Natural killer cell (primary cell): ENCODE results near the gene SLC6A15. TPM values are rescaled to one million over a fixed set of nuclear protein-coding genes. Genes with fewer than 3 reads are reported as not detected.

Source experiments
- ATAC-seq, 3 donors: fragments of 150-1000 bp in 2 of 3; fragments of 200-7000 bp in 1 of 3; cut with Tn5 transposase; 1 replicate in 1 of 3; 2 replicates in 2 of 3; pipeline ENCODE4 v1.10.0; 2021; ENCODE audit warnings: mild to moderate bottlenecking in 2 of 3, moderate library complexity in 2 of 3
- DNase-seq, 2 donors: peaks; one replicate each; pipeline versions ENCODE4 v3.0.0 to v3.0.0-alpha.2; 2013 to 2021; ENCODE audit warnings: mixed read lengths in 1 of 2
- H3K27ac ChIP-seq: one replicate; pipeline ENCODE4 v1.5.1; 2013; ENCODE audit warnings: mild to moderate bottlenecking, low read length
- H3K27me3 ChIP-seq: one replicate; pipeline ENCODE4 v1.6.1; 2013; ENCODE audit warnings: low read length; ENCODE audit not compliant: control insufficient read depth, insufficient read depth
- H3K36me3 ChIP-seq: one replicate; pipeline ENCODE4 v1.6.1; 2013; ENCODE audit warnings: low read length; ENCODE audit not compliant: control insufficient read depth, insufficient read depth
- H3K4me1 ChIP-seq: one replicate; pipeline ENCODE4 v1.6.1; 2013; ENCODE audit warnings: low read length; ENCODE audit not compliant: control insufficient read depth, insufficient read depth
- H3K4me3 ChIP-seq: one replicate; pipeline ENCODE4 v1.5.1; 2013; ENCODE audit warnings: low read length
- H3K9me3 ChIP-seq: one replicate; pipeline ENCODE4 v1.6.1; 2013; ENCODE audit warnings: low read length; ENCODE audit not compliant: control insufficient read depth, insufficient read depth
- H3K27ac Mint-ChIP-seq, 2 donors: one replicate each; pipeline ENCODE4 v1.8.0; 2022; ENCODE audit warnings: mild to moderate bottlenecking in 2 of 2, mixed read lengths in 2 of 2, moderate library complexity in 1 of 2
- H3K27me3 Mint-ChIP-seq, 2 donors: one replicate each; pipeline ENCODE4 v1.8.0; 2022; ENCODE audit warnings: low read depth in 2 of 2, mixed read lengths in 2 of 2
- H3K36me3 Mint-ChIP-seq: one replicate; pipeline ENCODE4 v1.8.0; 2022; ENCODE audit warnings: mixed read lengths
- H3K4me1 Mint-ChIP-seq, 2 donors: one replicate each; pipeline ENCODE4 v1.8.0; 2022; ENCODE audit warnings: mixed read lengths in 2 of 2
- H3K4me3 Mint-ChIP-seq: one replicate; pipeline ENCODE4 v1.8.0; 2022; ENCODE audit warnings: mild to moderate bottlenecking, moderate library complexity, mixed read lengths
- H3K9me3 Mint-ChIP-seq, 2 donors: one replicate each; pipeline ENCODE4 v1.8.0; 2022; ENCODE audit warnings: mixed read lengths in 2 of 2
- CTCF ChIP-seq: fragments of 200-600 bp; IDR thresholded peaks from one replicate; pipeline ENCODE4 v1.8.0; 2022; ENCODE audit warnings: antibody characterized with exemption
- WGBS: methylation state at CpG from one replicate; pipeline ENCODE4 v1.1.7; 2013; ENCODE audit warnings: missing lambda C conversion rate; ENCODE audit not compliant: insufficient coverage; 5-methylcytosine and 5-hydroxymethylcytosine counted together
- intact Hi-C: fragments of 100-400 bp; cut with micrococcal nuclease; formaldehyde crosslinking; loops from one replicate; pipeline ENCODE4 v1.14.2; 2022
- total RNA-seq, 4 donors: library from RNA; stranded (reverse); fragments of 120-200 nt in 1 of 4; gene quantifications; one replicate each; pipeline versions ENCODE4 v1.2.3 to v1.2.4, GENCODE V29; 2013 to 2022

SLC6A15 gene
- not detected for total RNA-seq
- not detected for total RNA-seq (2013)

GRCh38 chr12:84912198-84913128, at the start of gene SLC6A15:
Gene SLC6A15, minus strand, starts transcription at chr12:84912799. Its CDS starts 20,679 bp downstream, at chr12:84892120.
- ATAC-seq (no peak), DNase-seq (peak in 1 of 2 donors; percentile 3)
- 8% methylated on average over 67 of the region's 67 CpGs for WGBS
- intact Hi-C loops: no loop called here
- H3K9me3 Mint-ChIP-seq: peaks cover 0 to 2% of the 10 kb centered on the region in 2 donors
- no peaks in the 10 kb centered on the region for H3K4me1 ChIP-seq
- H3K36me3 Mint-ChIP-seq: peaks cover 8% of the 10 kb centered on the region
- H3K27me3 ChIP-seq: peaks cover 6% of the 10 kb centered on the region
- peaks cover 17 to 21% of the 10 kb centered on the region in 2 donors for H3K27me3 Mint-ChIP-seq
- no peak within 1 kb of the TSS for H3K4me3 Mint-ChIP-seq
- H3K4me1 Mint-ChIP-seq: no peaks in the 10 kb centered on the region
- H3K36me3 ChIP-seq: no peaks in the 10 kb centered on the region
- no peak for TF ChIP-seq CTCF
- H3K27ac ChIP-seq: no peak within 1 kb of the TSS
- peaks cover 2% of the 10 kb centered on the region for H3K9me3 ChIP-seq
- H3K4me3 ChIP-seq: no peak within 1 kb of the TSS
- no peak within 1 kb of the TSS for H3K27ac Mint-ChIP-seq

- ATAC-seq: no peak
- no CpG with 5 or more reads among the region's 1 CpG for WGBS
- H3K4me3 Mint-ChIP-seq: no peak overlapping the region
Observed at GRCh38 chr12:84960918-84961317, 48.3 kb upstream of the SLC6A15 start.

GRCh38 chr12:84955298-84955697, 42.7 kb upstream of the SLC6A15 start:
- 95% methylated on average over 2 of the region's 4 CpGs for WGBS
- Mint-ChIP-seq H3K36me3 (no peaks in the 10 kb centered on the region), H3K27ac (no peak overlapping the region), H3K4me3 (no peak overlapping the region), H3K4me1 (no peaks in the 10 kb centered on the region), H3K27me3 (no peaks in the 10 kb centered on the region), H3K9me3 (peaks cover 2% of the 10 kb centered on the region in 2 donors)
- DNase-seq (no peak), ATAC-seq (no peak)
- no peaks in the 10 kb centered on the region for H3K4me1 ChIP-seq
- TF ChIP-seq CTCF: no peak
- H3K4me3 ChIP-seq: no peak overlapping the region
- H3K36me3 ChIP-seq: no peaks in the 10 kb centered on the region
- H3K27ac ChIP-seq: no peak overlapping the region
- no peaks in the 10 kb centered on the region for H3K27me3 ChIP-seq
- H3K9me3 ChIP-seq: no peaks in the 10 kb centered on the region
- intact Hi-C loops: no loop called here

More at GRCh38 chr12:84960918-84961317, 48.3 kb upstream of the SLC6A15 start:
- no peaks in the 10 kb centered on the region for H3K9me3 ChIP-seq
- no peaks in the 10 kb centered on the region for H3K27me3 ChIP-seq
- Mint-ChIP-seq H3K4me1 (no peaks in the 10 kb centered on the region), H3K27ac (no peak overlapping the region), H3K36me3 (no peaks in the 10 kb centered on the region), H3K27me3 (no peaks in the 10 kb centered on the region), H3K9me3 (peaks cover 5 to 8% of the 10 kb centered on the region in 2 donors)
- no peaks in the 10 kb centered on the region for H3K4me1 ChIP-seq
- no peak for TF ChIP-seq CTCF
- no peak for DNase-seq
- intact Hi-C loops: no loop called here
- no peak overlapping the region for H3K27ac ChIP-seq
- no peaks in the 10 kb centered on the region for H3K36me3 ChIP-seq
- H3K4me3 ChIP-seq: no peak overlapping the region
